ELR (cell line): ENCODE data around the gene VWA5A.
A peak's percentile ranks its signal among the peaks of the same experiment; 100 is the strongest.
"Not testable (repeated sequence)": the region's sequence is repeated elsewhere in the genome, so short reads cannot be mapped to it uniquely, and the experiment has no call there.

Experiments
- DNase-seq: peaks from one replicate; pipeline ENCODE4 v3.0.0-alpha.2; 2015; ENCODE audit warnings: low read depth

The VWA5A gene

GRCh38 chr11:124094731-124095130, 20.5 kb upstream of the VWA5A start:
- DNase-seq, result no peak

GRCh38 chr11:124096364-124096763, 18.9 kb upstream of the VWA5A start:
- no peak for DNase-seq

GRCh38 chr11:124098141-124098540, 17.1 kb upstream of the VWA5A start:
- no peak for DNase-seq

GRCh38 chr11:124101737-124102136, 13.5 kb upstream of the VWA5A start:
- no peak for DNase-seq

GRCh38 chr11:124108156-124108555, 7.1 kb upstream of the VWA5A start:
- peak; percentile 47 for DNase-seq

GRCh38 chr11:124109377-124109776, 5.9 kb upstream of the VWA5A start:
- no peak for DNase-seq

- no peak for DNase-seq
Measured at GRCh38 chr11:124110201-124110600, 5.0 kb upstream of the VWA5A start.

GRCh38 chr11:124113890-124114289, 1.4 kb upstream of the VWA5A start:
- no peak for DNase-seq

- DNase-seq, result no peak
Measured at GRCh38 chr11:124115782-124116616, 749 bp downstream of the VWA5A start.

GRCh38 chr11:124119103-124119502, 3.9 kb downstream of the VWA5A start:
- no peak for DNase-seq

- DNase-seq, result no peak
Measured at GRCh38 chr11:124120891-124121290, 5.6 kb downstream of the VWA5A start.

- DNase-seq, result no peak
Measured at GRCh38 chr11:124122123-124122522, 6.9 kb downstream of the VWA5A start.

GRCh38 chr11:124123622-124124021, 8.4 kb downstream of the VWA5A start:
- peak; percentile 9 for DNase-seq

GRCh38 chr11:124127134-124127533, 11.9 kb downstream of the VWA5A start:
- DNase-seq, result not testable (repeated sequence)

- DNase-seq, result no peak
Measured at GRCh38 chr11:124143034-124143433, 27.8 kb downstream of the VWA5A start.

GRCh38 chr11:124147951-124148350, 32.7 kb downstream of the VWA5A start:
- no peak for DNase-seq

GRCh38 chr11:124150684-124151083, 35.4 kb downstream of the VWA5A start:
- DNase-seq, result no peak

- DNase-seq, result no peak
Measured at GRCh38 chr11:124152770-124153407, 37.6 kb downstream of the VWA5A start.

GRCh38 chr11:124153821-124154220, 38.6 kb downstream of the VWA5A start:
- no peak for DNase-seq

- DNase-seq, result no peak
Measured at GRCh38 chr11:124159481-124159880, 44.2 kb downstream of the VWA5A start.

GRCh38 chr11:124160986-124161385, 45.7 kb downstream of the VWA5A start:
- no peak for DNase-seq

- DNase-seq, result no peak
Measured at GRCh38 chr11:124167826-124168231, 52.6 kb downstream of the VWA5A start.

GRCh38 chr11:124168796-124169195, 53.5 kb downstream of the VWA5A start:
- DNase-seq, result no peak

- not testable (repeated sequence) for DNase-seq
Measured at GRCh38 chr11:124170315-124170714, 55.1 kb downstream of the VWA5A start.
